Suprapubic skin (tissue), 3 donors: Measurements from ENCODE around the gene CCDC40.

Source experiments
- CTCF ChIP-seq, 2 donors: fragments of 200-600 bp in 1 of 2; fragments of 450-650 bp in 1 of 2; sonication (generic) in 1 of 2; IDR thresholded peaks; one replicate each; pipeline ENCODE4 v1.5.1; 2016 to 2019; ENCODE audit warnings: antibody characterized with exemption in 2 of 2, mild to moderate bottlenecking in 1 of 2, moderate library complexity in 1 of 2
- POLR2AphosphoS5 ChIP-seq, 3 donors: sonication (generic); formaldehyde crosslinking; IDR thresholded peaks; one replicate each; pipeline ENCODE4 v1.6.1; 2017; ENCODE audit warnings: antibody characterized with exemption in 3 of 3

GRCh38 chr17:80141463-80142165 is 105.2 kb downstream of the CCDC40 start:
- no peak for TF ChIP-seq CTCF (IDR thresholded peaks at IDR 0.05)
- no peak for TF ChIP-seq POLR2AphosphoS5 (IDR thresholded peaks at IDR 0.05)
